OCI-LY3 (cell line): ENCODE results near the gene EXOC4.

Experiments used
- CTCF ChIP-seq: fragments of 200-600, 300-600 bp; sonication (generic); IDR thresholded peaks from 2 replicates; pipeline ENCODE4 v1.5.1; 2014; ENCODE audit warnings: antibody characterized with exemption, low read length, low read depth
- EZH2phosphoT487 ChIP-seq: fragments of 200-600 bp; shearing (Covaris generic); IDR thresholded peaks from 2 replicates; pipeline ENCODE4 v1.6.1; 2018; ENCODE audit warnings: antibody characterized with exemption, mixed run types, low read depth

- TF ChIP-seq CTCF (no peak), EZH2phosphoT487 (no peak)
These were observed 497.4 kb downstream of the EXOC4 start for GRCh38 chr7:133750287-133750686.
